Prostate gland (tissue), 2 donors: Measurements from ENCODE around the gene TOM1L2. TPM values are rescaled to one million over a fixed set of nuclear protein-coding genes. Genes with fewer than 3 reads are reported as not detected.
A peak's percentile ranks its signal among the peaks of the same experiment; 100 is the strongest.

Source experiments
- DNase-seq: peaks from one replicate; pipeline ENCODE4 v3.0.0-alpha.2; 2019; ENCODE audit warnings: low spot score
- H3K27ac ChIP-seq, 2 donors: fragments of 200-600 bp; sonication (generic); 2 replicates each; pipeline ENCODE4 v1.5.1; 2017 to 2019
- H3K27me3 ChIP-seq: fragments of 200-600 bp; sonication (generic); replicated peaks from 2 replicates; pipeline ENCODE4 v1.5.1; 2019; ENCODE audit not compliant: insufficient read depth
- H3K36me3 ChIP-seq, 2 donors: fragments of 200-600 bp; sonication (generic); 1 replicate in 1 of 2; 2 replicates in 1 of 2; pipeline versions ENCODE4 v1.5.1 to v1.8.1; 2017 to 2019
- H3K4me1 ChIP-seq: fragments of 200-600 bp; sonication (generic); replicated peaks from 2 replicates; pipeline ENCODE4 v1.5.1; 2019
- H3K4me3 ChIP-seq, 2 donors: fragments of 200-600 bp; sonication (generic); 2 replicates each; pipeline ENCODE4 v1.5.1; 2017 to 2019
- H3K9me3 ChIP-seq: fragments of 200-600 bp; sonication (generic); 2 replicates; pipeline ENCODE4 v1.5.1; 2017
- CTCF ChIP-seq, 4 experiments: fragments of 200-600 bp in 2 of 4; fragments of 450-650 bp in 2 of 4; sonication (generic) in 2 of 4; IDR thresholded peaks; 1 replicate in 3 of 4; 2 replicates in 1 of 4; pipeline ENCODE4 v1.5.1; 2016 to 2019; ENCODE audit warnings: antibody characterized with exemption in 4 of 4, mild to moderate bottlenecking in 2 of 4, moderate library complexity in 2 of 4
- POLR2A ChIP-seq: fragments of 450-650 bp; IDR thresholded peaks from one replicate; pipeline ENCODE4 v1.6.1; 2016; ENCODE audit warnings: antibody characterized with exemption, mild to moderate bottlenecking
- POLR2AphosphoS5 ChIP-seq: sonication (generic); formaldehyde crosslinking; IDR thresholded peaks from one replicate; pipeline ENCODE4 v1.6.1; 2017; ENCODE audit warnings: antibody characterized with exemption
- WGBS: methylation state at CpG from one replicate; pipeline ENCODE4 v1.1.5; 2018; 5-methylcytosine and 5-hydroxymethylcytosine counted together
- intact Hi-C: fragments of 100-400 bp; cut with DNase I; formaldehyde crosslinking; loops from one replicate; pipeline ENCODE4 v1.14.2; 2022
- total RNA-seq, 2 donors: library from RNA; depleted of rRNA; stranded (reverse); fragments of >200 nt; gene quantifications; one replicate each; pipeline ENCODE4 v1.1.0, GENCODE V29; 2016

TOM1L2 gene
- total RNA-seq, 2 donors from 2014 or later, result 162 to 185 TPM

- Histone ChIP-seq H3K27me3 (no peaks in the 10 kb centered on the region), H3K4me1 (peaks cover 4% of the 10 kb centered on the region), H3K4me3 (no peak overlapping the region), H3K27ac (no peak overlapping the region), H3K9me3 (no peaks in the 10 kb centered on the region), H3K36me3 (peaks cover 0 to 4% of the 10 kb centered on the region in 2 donors)
- intact Hi-C loops, result no loop called here
- no peak for DNase-seq
- TF ChIP-seq CTCF (IDR thresholded peaks at IDR 0.05) (no peak), POLR2AphosphoS5 (no peak), POLR2A (no peak)
- 67% methylated on average over 7 of the region's 7 CpGs for WGBS
Measured at GRCh38 chr17:17888821-17889220, 83.4 kb downstream of the TOM1L2 start.

- Histone ChIP-seq H3K36me3 (peaks cover 0 to 4% of the 10 kb centered on the region in 2 donors), H3K27ac (no peak overlapping the region), H3K4me3 (no peak overlapping the region), H3K9me3 (no peaks in the 10 kb centered on the region), H3K4me1 (peaks cover 4% of the 10 kb centered on the region), H3K27me3 (no peaks in the 10 kb centered on the region)
- DNase-seq, result no peak
- TF ChIP-seq CTCF (IDR thresholded peaks at IDR 0.05) (no peak), POLR2AphosphoS5 (no peak), POLR2A (no peak)
- WGBS, result 36% methylated on average over 1 of the region's 1 CpG
- intact Hi-C loops, result no loop called here
Measured at GRCh38 chr17:17888371-17888770, 83.8 kb downstream of the TOM1L2 start.

- 88% methylated on average over 4 of the region's 4 CpGs for WGBS
- Histone ChIP-seq H3K4me3 (no peak overlapping the region), H3K9me3 (no peaks in the 10 kb centered on the region), H3K4me1 (peaks cover 4% of the 10 kb centered on the region), H3K27me3 (no peaks in the 10 kb centered on the region), H3K36me3 (peaks cover 0 to 4% of the 10 kb centered on the region in 2 donors), H3K27ac (no peak overlapping the region)
- intact Hi-C loops, result no loop called here
- TF ChIP-seq POLR2AphosphoS5 (no peak), CTCF (IDR thresholded peaks at IDR 0.05) (no peak), POLR2A (no peak)
- DNase-seq, result no peak
Measured at GRCh38 chr17:17887752-17888304, 84.4 kb downstream of the TOM1L2 start.

- intact Hi-C loops, result no loop called here
- H3K27me3 ChIP-seq, result no peaks in the 10 kb centered on the region
- DNase-seq, result no peak
- no peak overlapping the region for H3K4me3 ChIP-seq
- H3K9me3 ChIP-seq, result no peaks in the 10 kb centered on the region
- peaks cover 4% of the 10 kb centered on the region for H3K4me1 ChIP-seq
- H3K27ac ChIP-seq, result peak overlapping the region in 1 of 2 donors; percentile 17
- peaks cover 0 to 4% of the 10 kb centered on the region in 2 donors for H3K36me3 ChIP-seq
- 45% methylated on average over 4 of the region's 4 CpGs for WGBS
- no peak for TF ChIP-seq CTCF (IDR thresholded peaks at IDR 0.05)
- no peak for TF ChIP-seq POLR2AphosphoS5
- no peak for TF ChIP-seq POLR2A
Measured at GRCh38 chr17:17886726-17887125, 85.5 kb downstream of the TOM1L2 start.

- H3K9me3 ChIP-seq, result no peaks in the 10 kb centered on the region
- H3K27ac ChIP-seq, result peak overlapping the region in 1 of 2 donors; percentile 17
- H3K4me3 ChIP-seq, result no peak overlapping the region
- intact Hi-C loops, result no loop called here
- no peaks in the 10 kb centered on the region for H3K27me3 ChIP-seq
- 48% methylated on average over 6 of the region's 6 CpGs for WGBS
- no peak for DNase-seq
- H3K4me1 ChIP-seq, result peaks cover 4% of the 10 kb centered on the region
- TF ChIP-seq POLR2A, result no peak
- no peak for TF ChIP-seq CTCF (IDR thresholded peaks at IDR 0.05)
- TF ChIP-seq POLR2AphosphoS5, result no peak
- peaks cover 0 to 4% of the 10 kb centered on the region in 2 donors for H3K36me3 ChIP-seq
Measured at GRCh38 chr17:17886226-17886625, 86.0 kb downstream of the TOM1L2 start.
